ENCODE measurements around the gene BCL2. TPM values are rescaled to one million over a fixed set of nuclear protein-coding genes. Genes with fewer than 3 reads are reported as not detected.

Gene BCL2
- total RNA-seq, 1 experiment from 2014 or later = 2.6 TPM

DNA sequence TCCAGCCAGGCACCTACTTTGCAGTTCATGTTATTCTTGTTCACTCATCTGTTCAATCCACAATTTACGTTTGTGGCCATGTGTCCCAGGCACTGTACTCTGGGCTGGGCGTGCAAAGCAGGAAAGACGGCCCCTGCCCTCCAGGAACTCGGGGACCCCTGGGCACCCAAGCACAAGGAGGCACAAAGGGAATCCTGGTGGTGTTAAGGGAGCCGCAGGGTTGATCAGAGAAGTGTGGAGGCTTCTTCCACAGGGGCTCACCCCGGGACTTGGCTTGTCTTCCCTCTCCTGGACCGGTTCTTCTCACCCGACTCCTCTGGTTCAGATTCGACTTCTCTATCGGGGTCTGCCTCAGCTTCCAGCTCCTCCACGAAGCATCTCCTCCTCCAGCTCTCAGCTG lies 230.5 kb downstream of the BCL2 start:
- ChIA-PET POLR2A (no interaction called here), CTCF (interaction anchor here (1.3 kb wide), 1 partner anchor 67 kb away, joined by 5 read pairs; no protein-coding TSS in a partner anchor)
- no peaks in the 10 kb centered on the region for H3K27me3 Mint-ChIP-seq (ENCODE audit: low read depth)
- ATAC-seq (no peak), DNase-seq (ENCODE audit: low spot score) (no peak)
- no peak overlapping the region for H3K27ac Mint-ChIP-seq
- no peaks in the 10 kb centered on the region for H3K9me3 Mint-ChIP-seq
- peaks cover 12% of the 10 kb centered on the region for H3K4me1 Mint-ChIP-seq
- H3K4me3 Mint-ChIP-seq = no peak overlapping the region
- TF ChIP-seq EMX1 (CRISPR knock-in tag; IDR thresholded peaks at IDR 0.05) (no peak), ATF2 (CRISPR knock-in tag; IDR thresholded peaks at IDR 0.05; ENCODE audit: borderline replicate concordance, low read depth) (no peak), ZNF317 (CRISPR knock-in tag; IDR thresholded peaks at IDR 0.05; ENCODE audit: borderline replicate concordance, low read depth) (no peak), ZNF232 (CRISPR knock-in tag; IDR thresholded peaks at IDR 0.05) (no peak), ZNF532 (CRISPR knock-in tag; IDR thresholded peaks at IDR 0.05; ENCODE audit: borderline replicate concordance) (no peak), E2F1 (CRISPR knock-in tag; IDR thresholded peaks at IDR 0.05) (no peak), KAT7 (CRISPR knock-in tag; IDR thresholded peaks at IDR 0.05; ENCODE audit: borderline replicate concordance) (no peak), MYBL2 (CRISPR knock-in tag; IDR thresholded peaks at IDR 0.05) (no peak)
- TF ChIP-seq, protein P1, sequence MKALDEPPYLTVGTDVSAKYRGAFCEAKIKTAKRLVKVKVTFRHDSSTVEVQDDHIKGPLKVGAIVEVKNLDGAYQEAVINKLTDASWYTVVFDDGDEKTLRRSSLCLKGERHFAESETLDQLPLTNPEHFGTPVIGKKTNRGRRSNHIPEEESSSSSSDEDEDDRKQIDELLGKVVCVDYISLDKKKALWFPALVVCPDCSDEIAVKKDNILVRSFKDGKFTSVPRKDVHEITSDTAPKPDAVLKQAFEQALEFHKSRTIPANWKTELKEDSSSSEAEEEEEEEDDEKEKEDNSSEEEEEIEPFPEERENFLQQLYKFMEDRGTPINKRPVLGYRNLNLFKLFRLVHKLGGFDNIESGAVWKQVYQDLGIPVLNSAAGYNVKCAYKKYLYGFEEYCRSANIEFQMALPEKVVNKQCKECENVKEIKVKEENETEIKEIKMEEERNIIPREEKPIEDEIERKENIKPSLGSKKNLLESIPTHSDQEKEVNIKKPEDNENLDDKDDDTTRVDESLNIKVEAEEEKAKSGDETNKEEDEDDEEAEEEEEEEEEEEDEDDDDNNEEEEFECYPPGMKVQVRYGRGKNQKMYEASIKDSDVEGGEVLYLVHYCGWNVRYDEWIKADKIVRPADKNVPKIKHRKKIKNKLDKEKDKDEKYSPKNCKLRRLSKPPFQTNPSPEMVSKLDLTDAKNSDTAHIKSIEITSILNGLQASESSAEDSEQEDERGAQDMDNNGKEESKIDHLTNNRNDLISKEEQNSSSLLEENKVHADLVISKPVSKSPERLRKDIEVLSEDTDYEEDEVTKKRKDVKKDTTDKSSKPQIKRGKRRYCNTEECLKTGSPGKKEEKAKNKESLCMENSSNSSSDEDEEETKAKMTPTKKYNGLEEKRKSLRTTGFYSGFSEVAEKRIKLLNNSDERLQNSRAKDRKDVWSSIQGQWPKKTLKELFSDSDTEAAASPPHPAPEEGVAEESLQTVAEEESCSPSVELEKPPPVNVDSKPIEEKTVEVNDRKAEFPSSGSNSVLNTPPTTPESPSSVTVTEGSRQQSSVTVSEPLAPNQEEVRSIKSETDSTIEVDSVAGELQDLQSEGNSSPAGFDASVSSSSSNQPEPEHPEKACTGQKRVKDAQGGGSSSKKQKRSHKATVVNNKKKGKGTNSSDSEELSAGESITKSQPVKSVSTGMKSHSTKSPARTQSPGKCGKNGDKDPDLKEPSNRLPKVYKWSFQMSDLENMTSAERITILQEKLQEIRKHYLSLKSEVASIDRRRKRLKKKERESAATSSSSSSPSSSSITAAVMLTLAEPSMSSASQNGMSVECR (CRISPR knock-in tag; IDR thresholded peaks at IDR 0.05; ENCODE audit: borderline replicate concordance) = no peak
- H3K36me3 Mint-ChIP-seq = no peaks in the 10 kb centered on the region

- ATAC-seq = peak; percentile 92
- POLR2A ChIA-PET = interaction anchor here (0.5 to 1.1 kb wide), 3 partner anchors 14 to 95 kb away, joined by 3 read pairs; no protein-coding TSS in a partner anchor
- CTCF ChIA-PET = interaction anchor here (1.3 kb wide), 2 partner anchors 66 to 502 kb away, joined by 4 to 5 read pairs; no protein-coding TSS in a partner anchor
- Mint-ChIP-seq H3K4me3 (no peak overlapping the region), H3K9me3 (no peaks in the 10 kb centered on the region), H3K27me3 (ENCODE audit: low read depth) (no peaks in the 10 kb centered on the region), H3K36me3 (no peaks in the 10 kb centered on the region), H3K4me1 (peaks cover 12% of the 10 kb centered on the region), H3K27ac (no peak overlapping the region)
- peak; percentile 41 for DNase-seq (ENCODE audit: low spot score)
- TF ChIP-seq, protein P2, sequence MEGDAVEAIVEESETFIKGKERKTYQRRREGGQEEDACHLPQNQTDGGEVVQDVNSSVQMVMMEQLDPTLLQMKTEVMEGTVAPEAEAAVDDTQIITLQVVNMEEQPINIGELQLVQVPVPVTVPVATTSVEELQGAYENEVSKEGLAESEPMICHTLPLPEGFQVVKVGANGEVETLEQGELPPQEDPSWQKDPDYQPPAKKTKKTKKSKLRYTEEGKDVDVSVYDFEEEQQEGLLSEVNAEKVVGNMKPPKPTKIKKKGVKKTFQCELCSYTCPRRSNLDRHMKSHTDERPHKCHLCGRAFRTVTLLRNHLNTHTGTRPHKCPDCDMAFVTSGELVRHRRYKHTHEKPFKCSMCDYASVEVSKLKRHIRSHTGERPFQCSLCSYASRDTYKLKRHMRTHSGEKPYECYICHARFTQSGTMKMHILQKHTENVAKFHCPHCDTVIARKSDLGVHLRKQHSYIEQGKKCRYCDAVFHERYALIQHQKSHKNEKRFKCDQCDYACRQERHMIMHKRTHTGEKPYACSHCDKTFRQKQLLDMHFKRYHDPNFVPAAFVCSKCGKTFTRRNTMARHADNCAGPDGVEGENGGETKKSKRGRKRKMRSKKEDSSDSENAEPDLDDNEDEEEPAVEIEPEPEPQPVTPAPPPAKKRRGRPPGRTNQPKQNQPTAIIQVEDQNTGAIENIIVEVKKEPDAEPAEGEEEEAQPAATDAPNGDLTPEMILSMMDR (IDR thresholded peaks at IDR 0.05) = no peak
- TF ChIP-seq ATF2 (CRISPR knock-in tag; IDR thresholded peaks at IDR 0.05; ENCODE audit: borderline replicate concordance, low read depth) = no peak
- TF ChIP-seq NR3C1 (CRISPR knock-in tag; conservative IDR thresholded peaks at IDR 0.05; ENCODE audit: low read depth) = no peak
- TF ChIP-seq NFATC4 (CRISPR knock-in tag; IDR thresholded peaks at IDR 0.05) = no peak
- no peak for TF ChIP-seq ETV6 (CRISPR knock-in tag; IDR thresholded peaks at IDR 0.05)
- no peak for TF ChIP-seq ELF4 (CRISPR knock-in tag; IDR thresholded peaks at IDR 0.05; ENCODE audit: low read depth)
- TF ChIP-seq ESRRA (CRISPR knock-in tag; IDR thresholded peaks at IDR 0.05; ENCODE audit: borderline replicate concordance) = no peak
- TF ChIP-seq, protein P3, sequence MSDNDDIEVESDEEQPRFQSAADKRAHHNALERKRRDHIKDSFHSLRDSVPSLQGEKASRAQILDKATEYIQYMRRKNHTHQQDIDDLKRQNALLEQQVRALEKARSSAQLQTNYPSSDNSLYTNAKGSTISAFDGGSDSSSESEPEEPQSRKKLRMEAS (CRISPR knock-in tag; IDR thresholded peaks at IDR 0.05) = no peak
- TF ChIP-seq, protein P4, sequence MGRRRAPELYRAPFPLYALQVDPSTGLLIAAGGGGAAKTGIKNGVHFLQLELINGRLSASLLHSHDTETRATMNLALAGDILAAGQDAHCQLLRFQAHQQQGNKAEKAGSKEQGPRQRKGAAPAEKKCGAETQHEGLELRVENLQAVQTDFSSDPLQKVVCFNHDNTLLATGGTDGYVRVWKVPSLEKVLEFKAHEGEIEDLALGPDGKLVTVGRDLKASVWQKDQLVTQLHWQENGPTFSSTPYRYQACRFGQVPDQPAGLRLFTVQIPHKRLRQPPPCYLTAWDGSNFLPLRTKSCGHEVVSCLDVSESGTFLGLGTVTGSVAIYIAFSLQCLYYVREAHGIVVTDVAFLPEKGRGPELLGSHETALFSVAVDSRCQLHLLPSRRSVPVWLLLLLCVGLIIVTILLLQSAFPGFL (CRISPR knock-in tag; IDR thresholded peaks at IDR 0.05; ENCODE audit: borderline replicate concordance) = no peak
- no peak for TF ChIP-seq TEAD1 (CRISPR knock-in tag; IDR thresholded peaks at IDR 0.05)
These were observed 231.3 kb downstream of the BCL2 start for GRCh38 chr18:63088262-63088661.
